OCI-LY1 (cell line): Measurements from ENCODE around the gene RNF167.
A peak's percentile ranks its signal among the peaks of the same experiment; 100 is the strongest.

Experiments
- CTCF ChIP-seq: fragments of 200-600 bp; sonication (generic), shearing (Covaris generic); IDR thresholded peaks from 2 replicates; pipeline ENCODE4 v1.5.1; 2017; ENCODE audit warnings: mild to moderate bottlenecking, antibody characterized with exemption, low read length, moderate library complexity, mixed read lengths
- EZH2 ChIP-seq: fragments of 200-600 bp; sonication (generic), shearing (Covaris generic); IDR thresholded peaks from 2 replicates; pipeline ENCODE4 v1.8.0; 2017; ENCODE audit warnings: borderline replicate concordance, mixed run types, mild to moderate bottlenecking, antibody characterized with exemption, low read length, moderate library complexity, mixed read lengths

GRCh38 chr17:4956493-4957061 is 16.5 kb downstream of the RNF167 start:
- TF ChIP-seq CTCF (peak; percentile 91), EZH2 (no peak)
